NB4 (cell line): ENCODE results near the gene SRCAP.

Experiments
- DNase-seq: peaks from one replicate; pipeline ENCODE4 v3.0.0; 2010; ENCODE audit warnings: low read depth
- H3K4me3 ChIP-seq: one replicate; pipeline ENCODE4 v1.5.1; 2011; ENCODE audit warnings: mild to moderate bottlenecking, low read depth, low read length, moderate library complexity
- MYC ChIP-seq: IDR thresholded peaks from 2 replicates; pipeline ENCODE4 v1.6.1; 2011; ENCODE audit warnings: low read depth, low read length
- POLR2A ChIP-seq: IDR thresholded peaks from 2 replicates; pipeline ENCODE4 v1.6.1; 2011; ENCODE audit warnings: mild to moderate bottlenecking; ENCODE audit not compliant: insufficient read length; ENCODE audit errors: extremely low read depth
- TF ChIP-seq, protein P1 (sequence below): IDR thresholded peaks from one replicate; pipeline ENCODE4 v1.5.1; 2012; ENCODE audit warnings: low read depth, low read length
- TF ChIP-seq, protein P2 (sequence below): IDR thresholded peaks from 2 replicates; pipeline ENCODE4 v1.6.1; 2011; ENCODE audit warnings: low read depth, low read length

The SRCAP gene

DNA sequence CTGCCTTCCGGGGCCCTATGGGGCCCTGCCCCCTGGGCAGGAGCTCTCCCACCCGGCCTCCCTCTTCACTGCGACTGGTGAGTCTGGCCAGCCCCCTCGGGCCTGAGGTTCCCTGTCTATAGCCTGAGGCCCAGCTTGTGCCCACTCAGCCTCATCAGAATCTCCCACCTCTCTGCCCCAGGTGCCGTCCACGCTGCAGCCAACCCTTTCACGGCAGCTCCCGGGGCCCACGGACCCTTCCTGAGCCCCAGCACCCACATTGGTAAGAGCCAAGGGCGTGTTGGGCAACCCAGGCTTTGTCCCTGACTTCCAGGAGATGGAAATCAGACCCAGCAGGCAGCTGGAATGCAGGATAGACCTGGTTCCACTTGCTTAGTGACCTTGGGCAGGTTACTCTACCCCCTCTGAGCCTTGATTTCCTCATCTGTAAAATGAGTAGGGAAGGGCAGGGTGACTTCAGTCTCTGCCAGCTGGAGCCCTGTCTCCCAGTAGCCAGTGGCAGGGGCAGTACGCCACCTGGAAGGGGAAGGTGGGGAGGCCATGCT lies 31.5 kb upstream of the SRCAP start:
- TF ChIP-seq, protein P1, sequence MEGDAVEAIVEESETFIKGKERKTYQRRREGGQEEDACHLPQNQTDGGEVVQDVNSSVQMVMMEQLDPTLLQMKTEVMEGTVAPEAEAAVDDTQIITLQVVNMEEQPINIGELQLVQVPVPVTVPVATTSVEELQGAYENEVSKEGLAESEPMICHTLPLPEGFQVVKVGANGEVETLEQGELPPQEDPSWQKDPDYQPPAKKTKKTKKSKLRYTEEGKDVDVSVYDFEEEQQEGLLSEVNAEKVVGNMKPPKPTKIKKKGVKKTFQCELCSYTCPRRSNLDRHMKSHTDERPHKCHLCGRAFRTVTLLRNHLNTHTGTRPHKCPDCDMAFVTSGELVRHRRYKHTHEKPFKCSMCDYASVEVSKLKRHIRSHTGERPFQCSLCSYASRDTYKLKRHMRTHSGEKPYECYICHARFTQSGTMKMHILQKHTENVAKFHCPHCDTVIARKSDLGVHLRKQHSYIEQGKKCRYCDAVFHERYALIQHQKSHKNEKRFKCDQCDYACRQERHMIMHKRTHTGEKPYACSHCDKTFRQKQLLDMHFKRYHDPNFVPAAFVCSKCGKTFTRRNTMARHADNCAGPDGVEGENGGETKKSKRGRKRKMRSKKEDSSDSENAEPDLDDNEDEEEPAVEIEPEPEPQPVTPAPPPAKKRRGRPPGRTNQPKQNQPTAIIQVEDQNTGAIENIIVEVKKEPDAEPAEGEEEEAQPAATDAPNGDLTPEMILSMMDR, result no peak
- TF ChIP-seq, protein P2, sequence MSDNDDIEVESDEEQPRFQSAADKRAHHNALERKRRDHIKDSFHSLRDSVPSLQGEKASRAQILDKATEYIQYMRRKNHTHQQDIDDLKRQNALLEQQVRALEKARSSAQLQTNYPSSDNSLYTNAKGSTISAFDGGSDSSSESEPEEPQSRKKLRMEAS, result no peak
- TF ChIP-seq POLR2A (no peak), MYC (no peak)
- no peak for DNase-seq
- H3K4me3 ChIP-seq, result no peak overlapping the region

DNA sequence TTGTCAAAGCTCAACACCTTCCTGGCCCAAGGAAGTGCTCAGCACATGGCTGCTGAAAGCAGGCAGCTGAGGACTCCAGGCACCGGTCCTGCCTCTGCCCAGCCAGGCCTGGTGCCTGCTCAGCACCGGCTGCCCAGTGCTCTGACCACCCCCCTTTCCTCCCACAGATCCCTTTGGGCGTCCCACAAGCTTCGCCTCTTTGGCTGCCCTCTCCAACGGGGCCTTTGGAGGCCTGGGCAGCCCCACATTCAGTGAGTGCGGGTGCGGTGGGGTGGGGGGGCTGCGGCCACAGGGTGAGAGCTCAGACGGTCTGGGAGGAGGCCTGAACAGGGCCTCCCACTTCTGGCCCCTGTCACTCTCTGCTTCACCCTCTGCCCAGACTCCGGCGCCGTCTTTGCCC lies 30.6 kb upstream of the SRCAP start:
- H3K4me3 ChIP-seq, result no peak overlapping the region
- TF ChIP-seq, protein P2, result no peak
- TF ChIP-seq, protein P1, result no peak
- TF ChIP-seq POLR2A (no peak), MYC (no peak)
- DNase-seq, result no peak

DNA sequence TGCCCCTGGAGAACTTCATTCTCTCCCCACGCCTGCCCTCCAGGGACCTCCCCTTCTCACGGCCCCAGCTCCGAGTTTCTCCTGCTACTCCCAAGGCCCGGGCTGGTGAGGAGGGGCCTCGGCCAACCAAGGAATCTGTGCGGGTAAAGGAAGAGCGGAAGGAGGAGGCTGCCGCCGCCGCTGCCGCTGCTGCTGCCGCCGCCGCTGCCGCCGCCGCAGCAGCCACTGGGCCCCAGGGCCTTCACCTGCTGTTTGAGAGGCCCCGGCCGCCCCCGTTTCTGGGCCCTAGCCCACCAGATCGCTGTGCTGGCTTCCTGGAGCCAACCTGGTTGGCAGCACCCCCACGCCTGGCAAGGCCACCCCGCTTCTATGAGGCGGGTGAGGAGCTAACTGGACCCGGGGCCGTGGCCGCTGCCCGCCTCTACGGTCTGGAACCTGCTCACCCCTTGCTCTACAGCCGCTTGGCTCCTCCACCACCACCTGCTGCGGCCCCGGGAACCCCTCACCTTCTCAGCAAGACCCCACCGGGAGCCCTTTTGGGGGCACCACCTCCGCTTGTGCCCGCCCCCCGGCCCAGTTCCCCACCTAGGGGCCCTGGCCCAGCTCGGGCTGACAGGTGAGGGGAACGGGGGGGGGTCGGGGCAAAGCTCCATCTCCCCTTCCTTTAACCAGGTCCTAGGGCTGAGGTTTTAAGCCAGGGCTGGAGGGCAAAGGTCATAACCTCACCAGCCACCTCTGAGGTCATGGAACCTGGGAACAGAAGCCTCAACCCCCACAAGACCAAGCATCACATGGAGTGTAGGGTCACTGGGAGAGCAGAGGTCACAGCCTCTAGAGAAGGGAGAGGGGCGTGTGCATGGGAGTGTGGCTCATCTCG lies 29.7 kb upstream of the SRCAP start:
- H3K4me3 ChIP-seq, result no peak overlapping the region
- TF ChIP-seq MYC (no peak), POLR2A (no peak)
- TF ChIP-seq, protein P1, result no peak
- TF ChIP-seq, protein P2, result no peak
- DNase-seq, result no peak

DNA sequence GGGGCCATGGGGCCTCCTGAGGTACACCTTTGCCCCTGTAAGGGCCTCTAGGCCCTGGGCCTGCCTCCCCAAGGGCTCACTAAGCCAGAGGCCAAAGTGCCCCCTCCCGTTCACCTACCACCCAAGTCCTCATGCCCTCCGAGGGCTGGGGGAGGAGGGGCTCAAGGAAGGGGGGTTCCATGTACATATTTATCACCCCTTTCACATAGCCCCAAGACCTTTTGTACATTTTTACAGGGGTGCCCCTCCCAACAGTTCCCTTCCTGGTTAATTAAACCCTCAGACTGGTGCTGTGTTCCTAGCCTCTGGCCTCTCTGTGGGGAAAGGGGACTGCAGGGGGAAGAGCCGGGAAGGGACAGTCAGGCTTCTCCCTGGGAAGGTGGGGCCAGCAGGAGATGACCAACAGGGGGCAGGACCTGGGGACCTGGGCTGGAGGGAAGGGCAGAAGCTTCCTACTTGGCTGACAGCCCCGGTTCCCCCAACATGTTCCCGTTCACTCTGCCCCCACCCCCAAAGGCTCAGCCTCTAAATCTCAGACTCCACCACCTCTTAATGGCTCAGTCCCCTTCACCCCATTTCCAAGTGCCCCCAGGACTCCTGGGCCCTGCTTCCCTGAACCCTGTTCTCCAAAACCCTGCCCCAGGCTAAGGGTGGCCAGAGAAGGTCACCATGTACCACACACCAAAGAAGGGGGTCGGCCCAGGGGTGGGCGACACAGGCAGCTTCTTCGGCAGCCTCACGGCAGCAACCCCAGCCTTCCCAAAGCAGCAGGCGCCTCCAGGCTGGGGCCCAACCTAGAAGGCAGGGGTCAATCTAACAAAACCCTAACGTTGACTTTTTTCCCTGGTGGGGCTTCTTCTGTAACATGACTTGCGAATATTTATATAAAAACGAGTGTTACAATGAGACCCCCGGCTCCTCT lies 28.8 kb upstream of the SRCAP start:
- no peak overlapping the region for H3K4me3 ChIP-seq
- DNase-seq, result no peak
- TF ChIP-seq MYC, result no peak
- TF ChIP-seq, protein P1, result no peak
- no peak for TF ChIP-seq POLR2A
- TF ChIP-seq, protein P2, result no peak

DNA sequence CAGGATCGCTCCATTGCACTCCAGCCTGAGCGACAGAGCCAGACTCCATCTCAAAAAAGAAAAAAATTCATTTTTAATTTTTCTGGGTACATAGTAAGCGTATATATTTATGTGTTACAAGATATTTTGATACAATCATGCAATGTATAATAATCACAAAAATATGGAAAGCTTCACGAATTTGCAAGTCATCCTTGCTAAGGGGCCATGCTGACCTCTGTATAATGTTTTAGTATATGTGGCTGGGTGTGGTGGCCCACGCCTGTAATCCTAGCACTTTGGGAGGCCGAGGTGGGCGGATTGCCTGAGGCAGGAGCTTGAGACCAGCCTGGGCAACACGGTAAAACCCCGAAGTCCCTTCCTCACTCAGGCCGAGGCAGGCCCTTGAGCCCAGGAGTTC lies 23.8 kb upstream of the SRCAP start:
- H3K4me3 ChIP-seq, result no peak overlapping the region
- DNase-seq, result no peak
- TF ChIP-seq MYC (no peak), POLR2A (no peak)
- TF ChIP-seq, protein P2, result no peak
- TF ChIP-seq, protein P1, result no peak
